Thyroid gland (tissue), 4 donors: ENCODE data around the gene SARNP.

ENCODE experiments used
- CTCF ChIP-seq, 6 experiments: fragments of 200-600 bp in 3 of 6; fragments of 450-650 bp in 3 of 6; sonication (generic) in 3 of 6; IDR thresholded peaks; one replicate each; pipeline ENCODE4 v1.5.1; 2016 to 2019; ENCODE audit warnings: antibody characterized with exemption in 6 of 6, mild to moderate bottlenecking in 2 of 6, inconsistent platforms in 1 of 6, moderate library complexity in 1 of 6
- POLR2A ChIP-seq, 2 donors: fragments of 450-650 bp; IDR thresholded peaks; one replicate each; pipeline ENCODE4 v1.6.1; 2017; ENCODE audit warnings: antibody characterized with exemption in 2 of 2, mild to moderate bottlenecking in 2 of 2, moderate library complexity in 1 of 2

- no peak for TF ChIP-seq CTCF (IDR thresholded peaks at IDR 0.05)
- TF ChIP-seq POLR2A (IDR thresholded peaks at IDR 0.05), result no peak
Observed at GRCh38 chr12:55780685-55781084, 36.8 kb downstream of the SARNP start.
